Measurements from ENCODE around the gene PPP1R13B. TPM values are rescaled to one million over a fixed set of nuclear protein-coding genes. Genes with fewer than 3 reads are reported as not detected.

Gene PPP1R13B
- total and polyA plus RNA-seq, 2 experiments from 2014 or later, result 9.4 to 20.2 TPM

DNA sequence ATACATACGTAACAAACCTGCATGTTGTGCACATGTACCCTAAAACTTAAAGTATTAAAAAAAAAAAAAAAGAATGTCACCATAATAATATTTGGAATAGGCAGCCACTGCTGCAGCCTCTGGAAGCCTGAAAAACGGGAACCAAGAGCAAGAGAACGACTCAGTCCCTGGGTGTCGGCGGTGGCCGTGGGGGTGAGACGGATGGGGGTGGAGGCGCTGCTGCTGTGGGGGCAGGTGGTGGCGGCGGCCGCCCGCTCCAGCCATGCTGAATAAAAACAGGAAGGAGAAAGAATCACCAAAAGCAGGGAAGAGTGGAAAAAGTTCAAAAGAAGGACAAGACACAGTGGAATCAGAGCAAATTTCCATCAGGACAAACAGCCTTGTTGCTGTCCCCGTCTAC, 84.8 kb downstream of the PPP1R13B start:
- no peaks in the 10 kb centered on the region for H3K9me3 ChIP-seq (ENCODE audit: low read depth)
- H3K4me3 ChIP-seq, result no peak overlapping the region
- TF ChIP-seq, protein P1, sequence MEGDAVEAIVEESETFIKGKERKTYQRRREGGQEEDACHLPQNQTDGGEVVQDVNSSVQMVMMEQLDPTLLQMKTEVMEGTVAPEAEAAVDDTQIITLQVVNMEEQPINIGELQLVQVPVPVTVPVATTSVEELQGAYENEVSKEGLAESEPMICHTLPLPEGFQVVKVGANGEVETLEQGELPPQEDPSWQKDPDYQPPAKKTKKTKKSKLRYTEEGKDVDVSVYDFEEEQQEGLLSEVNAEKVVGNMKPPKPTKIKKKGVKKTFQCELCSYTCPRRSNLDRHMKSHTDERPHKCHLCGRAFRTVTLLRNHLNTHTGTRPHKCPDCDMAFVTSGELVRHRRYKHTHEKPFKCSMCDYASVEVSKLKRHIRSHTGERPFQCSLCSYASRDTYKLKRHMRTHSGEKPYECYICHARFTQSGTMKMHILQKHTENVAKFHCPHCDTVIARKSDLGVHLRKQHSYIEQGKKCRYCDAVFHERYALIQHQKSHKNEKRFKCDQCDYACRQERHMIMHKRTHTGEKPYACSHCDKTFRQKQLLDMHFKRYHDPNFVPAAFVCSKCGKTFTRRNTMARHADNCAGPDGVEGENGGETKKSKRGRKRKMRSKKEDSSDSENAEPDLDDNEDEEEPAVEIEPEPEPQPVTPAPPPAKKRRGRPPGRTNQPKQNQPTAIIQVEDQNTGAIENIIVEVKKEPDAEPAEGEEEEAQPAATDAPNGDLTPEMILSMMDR (IDR thresholded peaks at IDR 0.05; ENCODE audit: poor library complexity), result no peak
- TF ChIP-seq EZH2phosphoT487 (IDR thresholded peaks at IDR 0.05; ENCODE audit: low read depth, severe bottlenecking, unreplicated experiment) (no peak), EZH2 (IDR thresholded peaks at IDR 0.05; ENCODE audit: borderline replicate concordance) (no peak)
- no peak overlapping the region for H3K4me2 ChIP-seq
- H3K36me3 ChIP-seq (replicated peaks; ENCODE audit: insufficient read depth, low read depth), result no peaks in the 10 kb centered on the region
- no peaks in the 10 kb centered on the region for H3K27me3 ChIP-seq
- no peaks in the 10 kb centered on the region for H4K20me1 ChIP-seq (ENCODE audit: insufficient read depth, poor library complexity, severe bottlenecking)
- H3K79me2 ChIP-seq, result no peaks in the 10 kb centered on the region
- no peak for DNase-seq (ENCODE audit: low spot score)
- H3K9me2 ChIP-seq (replicated peaks; ENCODE audit: insufficient read depth), result no peaks in the 10 kb centered on the region
- WGBS (ENCODE audit: low lambda C conversion rate, missing lambda C conversion rate), result 82% methylated on average over 9 of the region's 13 CpGs
- no peak overlapping the region for H3K27ac ChIP-seq
- H2AFZ ChIP-seq, result no peak overlapping the region
- no peaks in the 10 kb centered on the region for H3K4me1 ChIP-seq (ENCODE audit: insufficient read depth)

- H2AFZ ChIP-seq, result no peak overlapping the region
- H3K4me2 ChIP-seq, result no peak overlapping the region
- no peak overlapping the region for H3K27ac ChIP-seq
- H3K9me2 ChIP-seq (replicated peaks; ENCODE audit: insufficient read depth), result no peaks in the 10 kb centered on the region
- H4K20me1 ChIP-seq (ENCODE audit: insufficient read depth, poor library complexity, severe bottlenecking), result no peaks in the 10 kb centered on the region
- H3K79me2 ChIP-seq, result no peaks in the 10 kb centered on the region
- no peak overlapping the region for H3K4me3 ChIP-seq
- H3K36me3 ChIP-seq (replicated peaks; ENCODE audit: insufficient read depth, low read depth), result no peaks in the 10 kb centered on the region
- 42% methylated on average over 1 of the region's 1 CpG for WGBS (ENCODE audit: low lambda C conversion rate, missing lambda C conversion rate)
- H3K9me3 ChIP-seq (ENCODE audit: low read depth), result no peaks in the 10 kb centered on the region
- no peaks in the 10 kb centered on the region for H3K27me3 ChIP-seq
- H3K4me1 ChIP-seq (ENCODE audit: insufficient read depth), result no peaks in the 10 kb centered on the region
- no peak for TF ChIP-seq EZH2phosphoT487 (IDR thresholded peaks at IDR 0.05; ENCODE audit: low read depth, severe bottlenecking, unreplicated experiment)
- TF ChIP-seq, protein P1 (IDR thresholded peaks at IDR 0.05; ENCODE audit: poor library complexity), result no peak
- no peak for TF ChIP-seq EZH2 (IDR thresholded peaks at IDR 0.05; ENCODE audit: borderline replicate concordance)
- DNase-seq (ENCODE audit: low spot score), result no peak
Measured at GRCh38 chr14:103762036-103762435, 85.3 kb downstream of the PPP1R13B start.

DNA sequence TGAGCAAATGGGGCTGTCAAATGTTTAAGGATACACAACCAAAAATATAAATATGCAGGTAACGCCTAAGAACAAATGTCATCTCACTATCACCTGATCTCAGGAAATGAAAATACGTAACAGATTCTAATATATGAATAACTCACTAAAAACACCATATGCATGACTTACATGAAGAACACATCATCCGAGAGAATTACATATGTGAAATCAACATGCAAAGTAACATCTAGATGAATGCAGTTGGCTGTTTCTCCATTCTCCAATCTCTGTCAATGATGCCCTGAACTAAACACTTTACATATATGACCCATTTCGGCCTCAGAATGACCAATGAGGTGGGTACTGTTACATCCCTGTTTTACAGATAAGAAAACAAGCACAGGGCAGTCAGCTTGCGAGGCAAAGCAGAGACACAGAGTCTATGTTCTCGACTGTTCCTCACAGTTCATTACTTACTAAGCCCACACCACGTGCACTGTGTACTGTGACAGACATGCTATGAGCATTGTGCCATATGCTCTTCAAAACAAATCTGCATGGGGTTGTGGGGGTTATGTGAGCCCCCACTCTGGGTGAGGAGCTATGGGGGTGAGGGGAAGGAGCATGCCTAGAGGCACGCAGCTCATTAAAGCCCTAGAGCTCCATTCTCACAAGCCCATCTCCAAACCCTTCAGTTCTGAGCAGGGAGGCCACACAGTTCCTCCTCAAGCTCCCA, 89.2 kb downstream of the PPP1R13B start:
- Histone ChIP-seq H3K4me1 (ENCODE audit: insufficient read depth) (no peaks in the 10 kb centered on the region), H3K9me3 (ENCODE audit: low read depth) (no peaks in the 10 kb centered on the region), H3K36me3 (replicated peaks; ENCODE audit: insufficient read depth, low read depth) (no peaks in the 10 kb centered on the region), H4K20me1 (ENCODE audit: insufficient read depth, poor library complexity, severe bottlenecking) (no peaks in the 10 kb centered on the region), H3K79me2 (no peaks in the 10 kb centered on the region), H3K27me3 (no peaks in the 10 kb centered on the region), H2AFZ (no peak overlapping the region), H3K9me2 (replicated peaks; ENCODE audit: insufficient read depth) (no peaks in the 10 kb centered on the region), H3K27ac (no peak overlapping the region), H3K4me3 (no peak overlapping the region), H3K4me2 (no peak overlapping the region)
- 84% methylated on average over 8 of the region's 8 CpGs for WGBS (ENCODE audit: low lambda C conversion rate, missing lambda C conversion rate)
- no peak for DNase-seq (ENCODE audit: low spot score)
- TF ChIP-seq, protein P1 (IDR thresholded peaks at IDR 0.05; ENCODE audit: poor library complexity), result no peak
- TF ChIP-seq EZH2 (IDR thresholded peaks at IDR 0.05; ENCODE audit: borderline replicate concordance), result no peak
- TF ChIP-seq EZH2phosphoT487 (IDR thresholded peaks at IDR 0.05; ENCODE audit: low read depth, severe bottlenecking, unreplicated experiment), result no peak
